SK-N-SH treated with all-trans-retinoic acid at 6 μM for 48 hours (cell line): Measurements from ENCODE around the gene TET2.

Source experiments
- CSRNP3 ChIP-seq: fragments of 250-450 bp; sonication (Bioruptor Pico); IDR thresholded peaks from 2 replicates; pipeline ENCODE4 v1.5.1; 2021; ENCODE audit warnings: mild to moderate bottlenecking, moderate library complexity
- OSR1 ChIP-seq: fragments of 250-450 bp; sonication (Bioruptor Pico); IDR thresholded peaks from 2 replicates; pipeline ENCODE4 v1.8.0; 2022; ENCODE audit warnings: moderate library complexity, mild to moderate bottlenecking, inconsistent platforms
- RARB ChIP-seq: fragments of 250-450 bp; sonication (Bioruptor Pico); IDR thresholded peaks from 2 replicates; pipeline ENCODE4 v1.8.0; 2021; ENCODE audit warnings: mild to moderate bottlenecking, moderate library complexity
- ZFP3 ChIP-seq: fragments of 250-450 bp; sonication (Bioruptor Pico); IDR thresholded peaks from 2 replicates; pipeline ENCODE4 v1.5.0; 2020; ENCODE audit warnings: mild to moderate bottlenecking, moderate library complexity
- ZNF565 ChIP-seq: fragments of 450-650 bp; formaldehyde crosslinking; conservative IDR thresholded peaks from 2 replicates; pipeline ENCODE4 v1.5.0; 2020; ENCODE audit warnings: low read depth, mild to moderate bottlenecking, moderate library complexity
- TF ChIP-seq, protein P1 (sequence below): fragments of 250-450 bp; sonication (Bioruptor Pico); IDR thresholded peaks from 2 replicates; pipeline ENCODE4 v1.8.0; 2020; ENCODE audit warnings: mild to moderate bottlenecking, moderate library complexity, borderline replicate concordance

- TF ChIP-seq ZNF565 (CRISPR knock-in tag) (no peak), OSR1 (no peak), CSRNP3 (CRISPR knock-in tag) (no peak), ZFP3 (CRISPR knock-in tag) (no peak), RARB (CRISPR knock-in tag) (no peak)
- TF ChIP-seq, protein P1, sequence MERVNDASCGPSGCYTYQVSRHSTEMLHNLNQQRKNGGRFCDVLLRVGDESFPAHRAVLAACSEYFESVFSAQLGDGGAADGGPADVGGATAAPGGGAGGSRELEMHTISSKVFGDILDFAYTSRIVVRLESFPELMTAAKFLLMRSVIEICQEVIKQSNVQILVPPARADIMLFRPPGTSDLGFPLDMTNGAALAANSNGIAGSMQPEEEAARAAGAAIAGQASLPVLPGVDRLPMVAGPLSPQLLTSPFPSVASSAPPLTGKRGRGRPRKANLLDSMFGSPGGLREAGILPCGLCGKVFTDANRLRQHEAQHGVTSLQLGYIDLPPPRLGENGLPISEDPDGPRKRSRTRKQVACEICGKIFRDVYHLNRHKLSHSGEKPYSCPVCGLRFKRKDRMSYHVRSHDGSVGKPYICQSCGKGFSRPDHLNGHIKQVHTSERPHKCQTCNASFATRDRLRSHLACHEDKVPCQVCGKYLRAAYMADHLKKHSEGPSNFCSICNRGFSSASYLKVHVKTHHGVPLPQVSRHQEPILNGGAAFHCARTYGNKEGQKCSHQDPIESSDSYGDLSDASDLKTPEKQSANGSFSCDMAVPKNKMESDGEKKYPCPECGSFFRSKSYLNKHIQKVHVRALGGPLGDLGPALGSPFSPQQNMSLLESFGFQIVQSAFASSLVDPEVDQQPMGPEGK (CRISPR knock-in tag) = no peak
These were observed 27.3 kb upstream of the TET2 start for GRCh38 chr4:105119356-105119755.
